Prostate gland (tissue), 2 donors: Measurements from ENCODE around the gene MYCT1. TPM values are rescaled to one million over a fixed set of nuclear protein-coding genes. Genes with fewer than 3 reads are reported as not detected.

Experiments
- DNase-seq: peaks from one replicate; pipeline ENCODE4 v3.0.0-alpha.2; 2019; ENCODE audit warnings: low spot score
- H3K27ac ChIP-seq, 2 donors: fragments of 200-600 bp; sonication (generic); 2 replicates each; pipeline ENCODE4 v1.5.1; 2017 to 2019
- H3K27me3 ChIP-seq: fragments of 200-600 bp; sonication (generic); replicated peaks from 2 replicates; pipeline ENCODE4 v1.5.1; 2019; ENCODE audit not compliant: insufficient read depth
- H3K36me3 ChIP-seq, 2 donors: fragments of 200-600 bp; sonication (generic); 1 replicate in 1 of 2; 2 replicates in 1 of 2; pipeline versions ENCODE4 v1.5.1 to v1.8.1; 2017 to 2019
- H3K4me1 ChIP-seq: fragments of 200-600 bp; sonication (generic); replicated peaks from 2 replicates; pipeline ENCODE4 v1.5.1; 2019
- H3K4me3 ChIP-seq, 2 donors: fragments of 200-600 bp; sonication (generic); 2 replicates each; pipeline ENCODE4 v1.5.1; 2017 to 2019
- H3K9me3 ChIP-seq: fragments of 200-600 bp; sonication (generic); 2 replicates; pipeline ENCODE4 v1.5.1; 2017
- CTCF ChIP-seq, 4 experiments: fragments of 200-600 bp in 2 of 4; fragments of 450-650 bp in 2 of 4; sonication (generic) in 2 of 4; IDR thresholded peaks; 1 replicate in 3 of 4; 2 replicates in 1 of 4; pipeline ENCODE4 v1.5.1; 2016 to 2019; ENCODE audit warnings: antibody characterized with exemption in 4 of 4, mild to moderate bottlenecking in 2 of 4, moderate library complexity in 2 of 4
- POLR2A ChIP-seq: fragments of 450-650 bp; IDR thresholded peaks from one replicate; pipeline ENCODE4 v1.6.1; 2016; ENCODE audit warnings: antibody characterized with exemption, mild to moderate bottlenecking
- POLR2AphosphoS5 ChIP-seq: sonication (generic); formaldehyde crosslinking; IDR thresholded peaks from one replicate; pipeline ENCODE4 v1.6.1; 2017; ENCODE audit warnings: antibody characterized with exemption
- WGBS: methylation state at CpG from one replicate; pipeline ENCODE4 v1.1.5; 2018; 5-methylcytosine and 5-hydroxymethylcytosine counted together
- intact Hi-C: fragments of 100-400 bp; cut with DNase I; formaldehyde crosslinking; loops from one replicate; pipeline ENCODE4 v1.14.2; 2022
- total RNA-seq, 2 donors: library from RNA; depleted of rRNA; stranded (reverse); fragments of >200 nt; gene quantifications; one replicate each; pipeline ENCODE4 v1.1.0, GENCODE V29; 2016

Gene MYCT1
- total RNA-seq, 2 donors from 2014 or later = 5.0 to 7.3 TPM

GRCh38 chr6:152720974-152721373 lies 23.3 kb downstream of the MYCT1 start:
- no peak for TF ChIP-seq POLR2A
- no peak for TF ChIP-seq CTCF (IDR thresholded peaks at IDR 0.05)
- no peak for TF ChIP-seq POLR2AphosphoS5
- no peak overlapping the region for H3K4me3 ChIP-seq
- H3K36me3 ChIP-seq = no peaks in the 10 kb centered on the region
- H3K9me3 ChIP-seq = no peaks in the 10 kb centered on the region
- intact Hi-C loops = no loop called here
- H3K27me3 ChIP-seq = no peaks in the 10 kb centered on the region
- no peak for DNase-seq
- H3K4me1 ChIP-seq = no peaks in the 10 kb centered on the region
- H3K27ac ChIP-seq = no peak overlapping the region
- WGBS = 65% methylated on average over 3 of the region's 3 CpGs

DNA sequence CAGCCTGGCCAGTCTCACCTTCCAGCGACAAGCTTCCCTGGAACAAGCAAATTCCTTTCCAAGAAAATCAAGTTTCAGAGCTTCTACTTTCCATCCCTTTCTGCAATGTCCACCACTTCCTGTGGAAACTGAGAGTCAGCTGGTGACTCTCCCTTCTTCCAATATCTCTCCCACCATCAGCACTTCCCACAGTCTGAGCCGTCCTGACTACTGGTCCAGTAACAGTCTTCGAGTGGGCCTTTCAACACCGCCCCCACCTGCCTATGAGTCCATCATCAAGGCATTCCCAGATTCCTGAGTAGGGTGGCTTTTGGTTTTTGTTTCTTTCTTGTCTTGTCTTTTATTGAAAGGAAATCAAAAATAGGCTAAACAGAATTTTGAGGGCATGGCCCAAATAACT lies 24.3 kb downstream of the MYCT1 start:
- no peaks in the 10 kb centered on the region for H3K36me3 ChIP-seq
- WGBS = 93% methylated on average over 4 of the region's 4 CpGs
- intact Hi-C loops = no loop called here
- no peaks in the 10 kb centered on the region for H3K4me1 ChIP-seq
- TF ChIP-seq CTCF (IDR thresholded peaks at IDR 0.05) = no peak
- no peaks in the 10 kb centered on the region for H3K27me3 ChIP-seq
- no peak overlapping the region for H3K4me3 ChIP-seq
- H3K27ac ChIP-seq = no peak overlapping the region
- no peaks in the 10 kb centered on the region for H3K9me3 ChIP-seq
- no peak for DNase-seq

DNA sequence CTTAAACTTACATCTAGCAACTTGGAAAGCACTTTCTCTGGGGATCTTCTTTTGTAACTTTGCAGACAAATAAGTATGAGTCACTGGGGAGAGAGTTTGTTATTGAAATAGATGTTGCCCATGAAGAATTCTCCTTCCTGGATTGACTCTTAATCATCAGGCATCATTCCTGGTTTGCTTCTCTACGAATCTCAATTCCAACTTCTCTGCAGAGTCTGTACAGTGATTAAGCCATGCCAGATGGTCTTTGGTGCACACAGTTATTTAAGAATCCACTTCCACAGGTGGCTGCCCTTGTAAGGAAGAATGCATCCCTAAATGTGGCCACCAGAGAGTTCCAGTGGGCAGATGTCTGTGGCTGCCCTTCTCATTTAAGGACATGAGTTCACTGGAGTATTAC lies 25.7 kb downstream of the MYCT1 start:
- Histone ChIP-seq H3K27me3 (no peaks in the 10 kb centered on the region), H3K36me3 (no peaks in the 10 kb centered on the region), H3K4me3 (no peak overlapping the region), H3K27ac (no peak overlapping the region), H3K4me1 (no peaks in the 10 kb centered on the region), H3K9me3 (no peaks in the 10 kb centered on the region)
- no peak for DNase-seq
- TF ChIP-seq POLR2AphosphoS5 (no peak), CTCF (IDR thresholded peaks at IDR 0.05) (no peak), POLR2A (no peak)
- 79% methylated on average over 1 of the region's 1 CpG for WGBS
- intact Hi-C loops = no loop called here

DNA sequence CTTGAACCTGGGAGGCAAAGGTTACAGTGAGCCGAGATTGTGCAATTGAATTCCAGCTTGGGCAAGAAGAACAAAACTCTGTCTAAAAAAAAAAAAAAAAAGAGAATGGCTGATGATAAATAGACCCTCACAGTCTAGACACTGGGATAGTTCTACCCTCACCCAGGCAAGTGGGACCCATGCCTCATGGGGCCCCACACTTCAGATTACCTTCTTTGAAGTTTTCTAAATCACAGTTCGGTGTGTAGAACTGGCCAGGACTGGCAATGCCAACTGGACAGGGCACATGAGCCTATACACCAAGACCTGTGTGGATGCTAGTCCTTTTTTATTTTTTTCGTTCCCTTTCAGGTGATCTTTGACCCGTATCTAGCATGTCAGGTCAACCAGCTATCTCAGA lies 28.6 kb downstream of the MYCT1 start:
- intact Hi-C loops = no loop called here
- Histone ChIP-seq H3K36me3 (no peaks in the 10 kb centered on the region), H3K4me3 (no peak overlapping the region), H3K27ac (no peak overlapping the region), H3K4me1 (no peaks in the 10 kb centered on the region), H3K27me3 (no peaks in the 10 kb centered on the region), H3K9me3 (no peaks in the 10 kb centered on the region)
- TF ChIP-seq CTCF (IDR thresholded peaks at IDR 0.05) (no peak), POLR2AphosphoS5 (no peak)
- DNase-seq = no peak
- 64% methylated on average over 4 of the region's 4 CpGs for WGBS

DNA sequence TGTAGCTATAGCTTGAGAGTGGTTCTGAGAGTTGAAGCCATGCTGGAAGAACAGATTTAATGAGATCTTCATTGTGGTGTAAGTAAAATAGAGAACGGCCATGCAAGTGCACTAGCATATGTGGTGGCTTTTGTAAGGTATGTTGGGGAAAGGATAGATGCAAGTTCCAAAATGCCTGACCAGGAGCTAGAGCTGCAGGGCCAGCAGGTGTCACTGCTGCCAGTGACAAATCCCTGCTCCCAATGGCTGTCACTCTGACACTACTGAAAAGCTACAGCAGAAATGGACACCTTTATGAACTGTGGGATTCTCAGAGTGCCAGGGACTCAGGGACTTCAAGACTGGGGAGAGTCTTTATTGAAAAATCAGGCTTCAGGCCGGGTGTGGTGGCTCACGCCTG lies 29.8 kb downstream of the MYCT1 start:
- DNase-seq = no peak
- H3K9me3 ChIP-seq = no peaks in the 10 kb centered on the region
- intact Hi-C loops = no loop called here
- 90% methylated on average over 3 of the region's 3 CpGs for WGBS
- H3K4me3 ChIP-seq = no peak overlapping the region
- no peak overlapping the region for H3K27ac ChIP-seq
- no peak for TF ChIP-seq CTCF (IDR thresholded peaks at IDR 0.05)
- TF ChIP-seq POLR2AphosphoS5 = no peak
- no peak for TF ChIP-seq POLR2A
- no peaks in the 10 kb centered on the region for H3K4me1 ChIP-seq
- H3K27me3 ChIP-seq = no peaks in the 10 kb centered on the region
- no peaks in the 10 kb centered on the region for H3K36me3 ChIP-seq
